Upper lobe of left lung (tissue), 4 donors: ENCODE results near the gene GDI1.

ENCODE experiments used
- EP300 ChIP-seq, 4 donors: sonication (generic); formaldehyde crosslinking; IDR thresholded peaks; one replicate each; pipeline ENCODE4 v1.5.1; 2017; ENCODE audit warnings: antibody characterized with exemption in 4 of 4, control low read depth in 2 of 4
- POLR2A ChIP-seq, 4 donors: fragments of 450-650 bp; IDR thresholded peaks; one replicate each; pipeline ENCODE4 v1.5.1; 2016 to 2017; ENCODE audit warnings: antibody characterized with exemption in 4 of 4, mild to moderate bottlenecking in 2 of 4
- TF ChIP-seq, protein P1 (sequence below), 6 experiments: fragments of 450-650 bp in 4 of 6; fragments of 200-600 bp in 2 of 6; sonication (generic) in 2 of 6; IDR thresholded peaks; one replicate each; pipeline ENCODE4 v1.5.1; 2016 to 2019; ENCODE audit warnings: antibody characterized with exemption in 6 of 6

DNA sequence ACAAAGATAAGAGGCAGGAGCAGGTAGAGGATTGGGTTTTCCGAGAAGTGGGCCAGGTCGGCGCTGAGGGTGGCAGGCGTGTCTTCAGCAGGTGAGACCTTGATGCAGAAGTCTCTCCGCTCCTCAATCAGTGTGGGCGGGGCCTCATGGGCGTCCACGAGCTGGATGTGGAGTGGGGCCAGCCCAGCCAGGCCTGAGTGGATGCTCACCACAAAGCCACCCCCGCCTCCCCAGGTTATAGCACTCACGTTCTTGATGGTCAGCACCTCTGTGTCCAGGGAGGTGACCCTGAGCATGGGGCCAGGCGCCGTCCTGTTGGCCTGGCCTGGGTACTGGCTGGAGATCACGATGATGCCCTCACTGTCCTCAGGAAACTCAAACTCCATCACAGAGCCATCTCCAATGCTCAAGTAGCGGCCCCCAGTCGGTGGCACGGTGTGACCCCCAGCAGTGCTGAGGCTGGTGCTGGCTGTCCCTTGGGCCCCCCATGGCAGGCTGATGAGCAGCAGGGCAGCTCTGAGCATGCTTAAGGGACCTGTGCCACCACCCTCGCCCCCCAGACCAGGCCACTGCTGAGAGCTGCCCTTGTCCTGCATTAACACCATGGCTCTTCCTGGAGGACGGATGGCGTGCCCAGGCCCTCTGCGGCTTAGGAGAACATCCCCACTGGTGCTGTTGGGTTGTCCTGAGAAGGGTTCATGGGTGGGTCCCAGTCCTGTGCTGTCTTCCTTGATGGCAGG lies 51.6 kb downstream of the GDI1 start:
- TF ChIP-seq, protein P1, sequence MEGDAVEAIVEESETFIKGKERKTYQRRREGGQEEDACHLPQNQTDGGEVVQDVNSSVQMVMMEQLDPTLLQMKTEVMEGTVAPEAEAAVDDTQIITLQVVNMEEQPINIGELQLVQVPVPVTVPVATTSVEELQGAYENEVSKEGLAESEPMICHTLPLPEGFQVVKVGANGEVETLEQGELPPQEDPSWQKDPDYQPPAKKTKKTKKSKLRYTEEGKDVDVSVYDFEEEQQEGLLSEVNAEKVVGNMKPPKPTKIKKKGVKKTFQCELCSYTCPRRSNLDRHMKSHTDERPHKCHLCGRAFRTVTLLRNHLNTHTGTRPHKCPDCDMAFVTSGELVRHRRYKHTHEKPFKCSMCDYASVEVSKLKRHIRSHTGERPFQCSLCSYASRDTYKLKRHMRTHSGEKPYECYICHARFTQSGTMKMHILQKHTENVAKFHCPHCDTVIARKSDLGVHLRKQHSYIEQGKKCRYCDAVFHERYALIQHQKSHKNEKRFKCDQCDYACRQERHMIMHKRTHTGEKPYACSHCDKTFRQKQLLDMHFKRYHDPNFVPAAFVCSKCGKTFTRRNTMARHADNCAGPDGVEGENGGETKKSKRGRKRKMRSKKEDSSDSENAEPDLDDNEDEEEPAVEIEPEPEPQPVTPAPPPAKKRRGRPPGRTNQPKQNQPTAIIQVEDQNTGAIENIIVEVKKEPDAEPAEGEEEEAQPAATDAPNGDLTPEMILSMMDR (IDR thresholded peaks at IDR 0.05) = no peak
- TF ChIP-seq POLR2A (IDR thresholded peaks at IDR 0.05) (no peak), EP300 (IDR thresholded peaks at IDR 0.05) (no peak)
